Adipocyte (in vitro differentiated cells): ENCODE measurements around the gene IFRD1.

Source experiments
- DNase-seq: peaks from one replicate; pipeline ENCODE4 v3.0.0-alpha.2; 2015; ENCODE audit warnings: low read depth
- H3K27me3 ChIP-seq: replicated peaks from 2 replicates; pipeline ENCODE4 v1.7.0; 2013; ENCODE audit warnings: mild to moderate bottlenecking, low read length, moderate library complexity; ENCODE audit not compliant: control insufficient read depth, insufficient read depth
- H3K36me3 ChIP-seq: 2 replicates; pipeline ENCODE4 v1.7.0; 2013; ENCODE audit warnings: low read length, mild to moderate bottlenecking, moderate library complexity; ENCODE audit not compliant: control insufficient read depth, insufficient read depth, severe bottlenecking
- H3K4me1 ChIP-seq: 2 replicates; pipeline ENCODE4 v1.7.0; 2013; ENCODE audit warnings: mild to moderate bottlenecking, low read length, moderate library complexity; ENCODE audit not compliant: control insufficient read depth, insufficient read depth
- H3K4me3 ChIP-seq: 2 replicates; pipeline ENCODE4 v1.7.0; 2013; ENCODE audit warnings: mild to moderate bottlenecking, low read length, moderate library complexity
- H3K9ac ChIP-seq: 2 replicates; pipeline ENCODE4 v1.7.0; 2013; ENCODE audit warnings: mild to moderate bottlenecking, low read length, moderate library complexity
- H3K9me3 ChIP-seq: 2 replicates; pipeline ENCODE4 v1.7.0; 2013; ENCODE audit warnings: mild to moderate bottlenecking, low read length, moderate library complexity; ENCODE audit not compliant: control insufficient read depth

IFRD1 gene

GRCh38 chr7:112494656-112495055 lies 44.4 kb downstream of the IFRD1 start:
- Histone ChIP-seq H3K9me3 (no peaks in the 10 kb centered on the region), H3K27me3 (no peaks in the 10 kb centered on the region), H3K4me1 (peaks cover 19% of the 10 kb centered on the region), H3K4me3 (no peak overlapping the region), H3K36me3 (peaks cover 7% of the 10 kb centered on the region), H3K9ac (no peak overlapping the region)
- no peak for DNase-seq

GRCh38 chr7:112495156-112495788 lies 45.0 kb downstream of the IFRD1 start:
- no peak overlapping the region for H3K9ac ChIP-seq
- peaks cover 1% of the 10 kb centered on the region for H3K36me3 ChIP-seq
- peaks cover 19% of the 10 kb centered on the region for H3K4me1 ChIP-seq
- no peaks in the 10 kb centered on the region for H3K9me3 ChIP-seq
- no peaks in the 10 kb centered on the region for H3K27me3 ChIP-seq
- no peak for DNase-seq
- no peak overlapping the region for H3K4me3 ChIP-seq

- H3K36me3 ChIP-seq: no peaks in the 10 kb centered on the region
- no peaks in the 10 kb centered on the region for H3K9me3 ChIP-seq
- no peaks in the 10 kb centered on the region for H3K27me3 ChIP-seq
- no peak overlapping the region for H3K9ac ChIP-seq
- peak; percentile 80 for DNase-seq
- no peak overlapping the region for H3K4me3 ChIP-seq
- peaks cover 19% of the 10 kb centered on the region for H3K4me1 ChIP-seq
These were observed 45.7 kb downstream of the IFRD1 start for GRCh38 chr7:112495810-112496462.

DNA sequence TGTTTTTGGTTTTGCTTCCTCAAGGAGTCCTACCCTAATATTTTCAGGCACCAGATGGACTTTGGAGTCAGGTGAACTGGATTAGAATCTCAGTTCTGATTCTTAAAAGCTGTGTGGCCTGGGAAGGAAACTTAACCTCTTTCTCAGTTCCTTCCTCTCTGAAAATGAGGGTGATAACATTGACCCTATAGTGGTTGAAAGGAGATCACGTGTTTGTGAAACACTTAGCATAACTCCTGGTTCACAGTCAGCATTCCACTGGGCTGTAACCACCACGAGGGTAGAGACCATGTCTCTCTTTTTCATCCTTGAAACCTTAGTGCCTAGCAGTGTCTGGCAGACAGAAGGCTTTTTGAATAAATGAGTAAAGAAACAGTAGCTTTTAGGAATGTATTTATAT lies 47.2 kb downstream of the IFRD1 start:
- no peak overlapping the region for H3K9ac ChIP-seq
- no peaks in the 10 kb centered on the region for H3K27me3 ChIP-seq
- H3K4me3 ChIP-seq: no peak overlapping the region
- H3K36me3 ChIP-seq: no peaks in the 10 kb centered on the region
- no peaks in the 10 kb centered on the region for H3K9me3 ChIP-seq
- H3K4me1 ChIP-seq: peaks cover 27% of the 10 kb centered on the region
- no peak for DNase-seq

GRCh38 chr7:112500619-112501018 lies 50.4 kb downstream of the IFRD1 start:
- Histone ChIP-seq H3K4me3 (no peak overlapping the region), H3K36me3 (no peaks in the 10 kb centered on the region), H3K4me1 (peaks cover 12% of the 10 kb centered on the region), H3K9ac (no peak overlapping the region), H3K27me3 (no peaks in the 10 kb centered on the region), H3K9me3 (no peaks in the 10 kb centered on the region)
- peak; percentile 11 for DNase-seq

DNA sequence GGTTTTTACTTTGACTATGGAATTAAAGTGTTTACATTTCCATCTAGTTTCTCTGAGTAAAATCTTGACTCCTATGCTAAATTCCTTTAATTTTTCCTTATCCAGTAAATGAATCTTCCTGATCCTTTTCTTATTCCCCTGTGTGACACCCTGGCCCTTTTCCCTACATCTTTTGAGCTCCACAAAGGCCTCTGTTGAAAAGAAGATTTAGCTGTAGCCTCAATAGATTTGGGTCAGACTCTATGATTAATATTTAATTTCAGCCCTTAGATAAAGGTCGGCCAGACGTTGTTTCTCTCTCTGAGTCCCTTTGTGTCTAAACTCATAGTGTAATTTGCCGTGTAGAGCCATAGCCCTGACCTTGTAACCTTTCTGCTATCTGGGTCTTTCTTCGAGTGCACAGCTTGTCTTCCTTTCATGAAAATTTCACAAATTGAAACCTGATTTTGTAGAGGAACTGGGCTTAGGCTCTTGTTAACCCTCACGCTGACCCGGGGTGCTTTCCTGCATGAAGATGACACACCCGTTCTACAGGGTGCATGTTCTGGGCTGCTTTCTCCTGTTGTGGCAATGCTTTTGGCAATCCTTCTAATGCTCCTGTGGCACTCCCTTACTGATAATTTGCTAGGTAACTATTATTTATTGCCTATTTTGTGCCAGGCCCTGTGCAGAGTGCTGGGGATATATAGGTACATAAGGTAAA lies 51.7 kb downstream of the IFRD1 start:
- H3K9me3 ChIP-seq: no peaks in the 10 kb centered on the region
- no peak overlapping the region for H3K4me3 ChIP-seq
- no peak for DNase-seq
- no peak overlapping the region for H3K9ac ChIP-seq
- peaks cover 10% of the 10 kb centered on the region for H3K4me1 ChIP-seq
- no peaks in the 10 kb centered on the region for H3K36me3 ChIP-seq
- no peaks in the 10 kb centered on the region for H3K27me3 ChIP-seq

GRCh38 chr7:112502700-112503099 lies 52.4 kb downstream of the IFRD1 start:
- H3K4me1 ChIP-seq: peaks cover 10% of the 10 kb centered on the region
- no peaks in the 10 kb centered on the region for H3K9me3 ChIP-seq
- no peaks in the 10 kb centered on the region for H3K36me3 ChIP-seq
- no peak overlapping the region for H3K4me3 ChIP-seq
- no peak overlapping the region for H3K9ac ChIP-seq
- no peak for DNase-seq
- H3K27me3 ChIP-seq: no peaks in the 10 kb centered on the region

GRCh38 chr7:112503361-112503972 lies 53.2 kb downstream of the IFRD1 start:
- no peak overlapping the region for H3K9ac ChIP-seq
- no peaks in the 10 kb centered on the region for H3K9me3 ChIP-seq
- no peak overlapping the region for H3K4me3 ChIP-seq
- DNase-seq: no peak
- H3K27me3 ChIP-seq: no peaks in the 10 kb centered on the region
- H3K4me1 ChIP-seq: peaks cover 10% of the 10 kb centered on the region
- no peaks in the 10 kb centered on the region for H3K36me3 ChIP-seq

DNA sequence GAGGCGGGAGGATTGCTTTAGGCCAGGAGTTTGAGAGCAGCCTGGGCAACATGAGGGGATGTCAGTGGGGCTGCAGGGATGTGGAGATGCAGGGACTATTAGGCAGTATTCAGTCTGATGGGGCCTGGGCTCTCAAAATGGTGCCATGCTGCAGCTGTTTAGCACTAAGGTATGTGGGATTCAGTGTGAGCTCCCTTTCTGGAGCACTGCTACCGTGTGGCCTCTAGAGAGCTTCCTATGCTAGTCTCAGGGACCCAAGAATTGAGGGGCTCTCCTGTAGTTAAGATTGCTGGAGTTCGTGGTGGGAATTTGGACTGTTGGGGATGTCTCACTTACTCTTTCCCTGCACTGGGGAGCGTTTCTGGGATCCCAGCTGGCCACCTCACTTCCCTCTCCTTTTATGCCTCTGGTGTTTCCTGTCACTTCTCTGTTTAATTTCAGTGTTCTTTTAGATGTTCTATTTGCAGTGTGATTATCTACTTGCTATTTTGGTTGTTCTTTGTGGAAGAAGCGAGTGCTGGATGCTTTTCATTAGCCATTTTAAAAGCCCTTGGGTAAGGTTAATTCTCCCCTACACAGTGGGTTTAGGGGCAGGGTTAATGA lies 53.9 kb downstream of the IFRD1 start:
- H3K9me3 ChIP-seq: no peaks in the 10 kb centered on the region
- no peak overlapping the region for H3K4me3 ChIP-seq
- no peak for DNase-seq
- no peaks in the 10 kb centered on the region for H3K27me3 ChIP-seq
- no peaks in the 10 kb centered on the region for H3K36me3 ChIP-seq
- peaks cover 10% of the 10 kb centered on the region for H3K4me1 ChIP-seq
- no peak overlapping the region for H3K9ac ChIP-seq

- peaks cover 20% of the 10 kb centered on the region for H3K4me1 ChIP-seq
- peak; percentile 7 for DNase-seq
- H3K27me3 ChIP-seq: no peaks in the 10 kb centered on the region
- H3K4me3 ChIP-seq: no peak overlapping the region
- no peaks in the 10 kb centered on the region for H3K9me3 ChIP-seq
- no peaks in the 10 kb centered on the region for H3K36me3 ChIP-seq
- no peak overlapping the region for H3K9ac ChIP-seq
These were observed 55.2 kb downstream of the IFRD1 start for GRCh38 chr7:112505495-112505894.

DNA sequence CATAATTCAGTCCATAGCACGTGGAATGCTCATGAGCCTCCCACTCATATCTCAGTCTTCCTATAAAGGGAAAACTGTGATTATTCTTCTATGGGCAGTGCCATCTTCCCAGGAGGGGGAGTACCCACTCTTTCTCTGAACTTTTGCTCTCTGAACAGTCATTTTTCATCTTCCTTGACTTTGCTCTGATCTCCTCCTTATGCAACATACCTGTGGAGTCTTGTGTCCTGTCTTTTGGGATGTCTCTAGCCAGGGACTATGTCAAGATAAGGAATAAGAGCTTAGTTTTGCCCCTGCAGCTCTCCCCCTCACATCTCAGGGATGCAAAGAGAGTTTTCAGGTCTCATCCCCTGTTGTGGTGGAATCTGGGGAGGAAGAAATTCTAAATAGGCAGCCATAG lies 58.1 kb downstream of the IFRD1 start:
- Histone ChIP-seq H3K27me3 (no peaks in the 10 kb centered on the region), H3K36me3 (no peaks in the 10 kb centered on the region), H3K4me3 (no peak overlapping the region), H3K9ac (no peak overlapping the region), H3K9me3 (no peaks in the 10 kb centered on the region), H3K4me1 (peaks cover 14% of the 10 kb centered on the region)
- DNase-seq: no peak
